ENCODE measurements around the gene MAP6.

MAP6 gene

DNA sequence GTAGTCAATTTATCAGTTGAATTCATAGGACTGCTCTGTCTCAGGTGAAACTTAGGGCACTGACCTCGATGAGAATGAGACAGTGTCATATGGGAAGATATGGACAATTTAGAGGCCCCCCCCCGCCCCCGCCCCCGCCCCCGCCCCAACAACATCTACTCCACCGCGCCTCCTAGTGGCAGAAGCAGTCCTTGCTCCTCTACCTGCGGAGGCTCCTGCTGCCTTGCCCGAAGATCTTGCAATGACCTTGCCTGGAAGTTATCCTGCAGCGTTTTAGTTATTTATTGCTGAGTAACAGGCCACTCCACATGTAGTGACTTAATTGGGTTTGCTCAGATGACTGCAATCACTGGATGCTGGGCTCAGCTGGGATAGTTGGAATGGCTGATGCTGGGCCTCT lies 91.6 kb downstream of the MAP6 start:
- peak; percentile 58 for TF ChIP-seq CTCF (IDR thresholded peaks at IDR 0.05; ENCODE audit: low read depth, low read length)
- DNase-seq (ENCODE audit: extremely low read depth, low read depth), result no peak

DNA sequence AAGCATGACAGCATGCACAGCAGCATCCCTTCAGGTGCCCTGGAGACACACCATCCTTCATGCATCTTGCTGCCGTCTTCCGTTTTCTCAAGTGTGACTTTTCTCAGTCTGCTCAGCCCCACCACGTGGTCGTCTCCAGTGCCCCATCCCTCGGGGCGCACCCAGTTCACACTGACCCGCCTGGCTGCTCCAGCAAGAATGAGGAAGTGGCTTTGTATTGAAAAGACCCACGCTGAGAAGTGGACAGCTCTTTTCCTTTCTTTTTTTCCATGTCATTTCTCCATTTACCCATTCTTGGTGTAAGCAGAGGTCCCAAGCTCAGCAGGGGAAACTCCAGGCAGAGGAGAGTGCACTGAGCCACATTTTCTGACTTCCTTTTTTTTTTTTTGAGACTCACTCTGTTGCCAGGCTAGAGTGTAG lies 92.3 kb downstream of the MAP6 start:
- no peak for DNase-seq (ENCODE audit: extremely low read depth, low read depth)
- no peak for TF ChIP-seq CTCF (IDR thresholded peaks at IDR 0.05; ENCODE audit: low read depth, low read length)

DNA sequence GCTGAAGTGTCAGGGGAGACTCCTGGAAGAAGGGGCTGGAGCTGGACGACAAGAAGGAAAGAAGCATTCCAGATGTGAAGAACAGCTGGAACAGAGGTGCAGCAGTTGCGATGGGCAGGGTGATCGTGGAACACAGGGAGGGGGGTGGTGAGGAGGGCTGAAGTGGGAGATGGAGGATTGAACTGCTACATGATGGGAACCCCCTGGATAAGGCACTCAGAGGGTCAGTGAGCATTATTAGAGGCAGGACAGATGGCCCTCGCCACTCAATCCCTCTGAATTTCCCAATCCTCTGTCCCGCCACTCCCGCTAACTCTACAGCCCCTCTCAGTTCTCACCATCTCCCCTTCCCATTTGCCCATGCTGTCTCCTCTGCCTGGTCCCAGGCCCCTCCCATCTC lies 92.8 kb downstream of the MAP6 start:
- TF ChIP-seq CTCF (IDR thresholded peaks at IDR 0.05; ENCODE audit: low read depth, low read length), result no peak
- DNase-seq (ENCODE audit: extremely low read depth, low read depth), result no peak

- peak; percentile 44 for TF ChIP-seq CTCF (IDR thresholded peaks at IDR 0.05; ENCODE audit: low read depth, low read length)
- DNase-seq (ENCODE audit: extremely low read depth, low read depth), result no peak
Observed at GRCh38 chr11:75574698-75575602, 93.9 kb downstream of the MAP6 start.

- TF ChIP-seq CTCF (IDR thresholded peaks at IDR 0.05; ENCODE audit: low read depth, low read length), result no peak
- no peak for DNase-seq (ENCODE audit: extremely low read depth, low read depth)
Observed at GRCh38 chr11:75572744-75573143, 96.1 kb downstream of the MAP6 start.

GRCh38 chr11:75571625-75572024 lies 97.2 kb downstream of the MAP6 start:
- no peak for TF ChIP-seq CTCF (IDR thresholded peaks at IDR 0.05; ENCODE audit: low read depth, low read length)
- DNase-seq (ENCODE audit: extremely low read depth, low read depth), result no peak

- no peak for TF ChIP-seq CTCF (IDR thresholded peaks at IDR 0.05; ENCODE audit: low read depth, low read length)
- no peak for DNase-seq (ENCODE audit: extremely low read depth, low read depth)
Observed at GRCh38 chr11:75570559-75571139, 98.2 kb downstream of the MAP6 start.

Measured in AG09319 (cell line).